CD4-positive, alpha-beta T cell treated with Interleukin-4 for 4 hours (primary cell): ENCODE data around the gene WDR45.
A peak's percentile ranks its signal among the peaks of the same experiment; 100 is the strongest.
"Not testable (repeated sequence)": the region's sequence is repeated elsewhere in the genome, so short reads cannot be mapped to it uniquely, and the experiment has no call there.

ENCODE experiments used
- DNase-seq: peaks from one replicate; pipeline ENCODE4 v3.0.0-alpha.2; 2020

WDR45 gene

GRCh38 chrX:49079489-49080428, at the start of gene WDR45:
WDR45 (minus strand) TSS chrX:49079887; CDS start chrX:49078095, 1,792 bp downstream.
- DNase-seq, result peak; percentile 81

- no peak for DNase-seq
Measured at GRCh38 chrX:49129427-49129826, 49.7 kb upstream of the WDR45 start.

GRCh38 chrX:49127742-49128258, 48.1 kb upstream of the WDR45 start:
- not testable (repeated sequence) for DNase-seq

- DNase-seq, result no peak
Measured at GRCh38 chrX:49122499-49122898, 42.8 kb upstream of the WDR45 start.

GRCh38 chrX:49120091-49120490, 40.4 kb upstream of the WDR45 start:
- DNase-seq, result no peak

- DNase-seq, result no peak
Measured at GRCh38 chrX:49117581-49117980, 37.9 kb upstream of the WDR45 start.

- no peak for DNase-seq
Measured at GRCh38 chrX:49116716-49117115, 37.0 kb upstream of the WDR45 start.

- DNase-seq, result no peak
Measured at GRCh38 chrX:49116076-49116475, 36.4 kb upstream of the WDR45 start.

- DNase-seq, result no peak
Measured at GRCh38 chrX:49111791-49112190, 32.1 kb upstream of the WDR45 start.

- DNase-seq, result no peak
Measured at GRCh38 chrX:49110417-49110816, 30.7 kb upstream of the WDR45 start.

- DNase-seq, result no peak
Measured at GRCh38 chrX:49108641-49109040, 29.0 kb upstream of the WDR45 start.

GRCh38 chrX:49106930-49107329, 27.2 kb upstream of the WDR45 start:
- DNase-seq, result no peak

GRCh38 chrX:49106296-49106695, 26.6 kb upstream of the WDR45 start:
- no peak for DNase-seq

- DNase-seq, result no peak
Measured at GRCh38 chrX:49103637-49104036, 23.9 kb upstream of the WDR45 start.

GRCh38 chrX:49102190-49102589, 22.5 kb upstream of the WDR45 start:
- no peak for DNase-seq

- no peak for DNase-seq
Measured at GRCh38 chrX:49101629-49101984, 21.9 kb upstream of the WDR45 start.

GRCh38 chrX:49100704-49101628, 21.3 kb upstream of the WDR45 start:
- peak; percentile 91 for DNase-seq

- no peak for DNase-seq
Measured at GRCh38 chrX:49096419-49096818, 16.7 kb upstream of the WDR45 start.

GRCh38 chrX:49089553-49089952, 9.9 kb upstream of the WDR45 start:
- DNase-seq, result no peak

GRCh38 chrX:49082271-49082871, 2.7 kb upstream of the WDR45 start:
- DNase-seq, result no peak

- DNase-seq, result no peak
Measured at GRCh38 chrX:49077941-49078340, 1.7 kb downstream of the WDR45 start.

GRCh38 chrX:49075347-49075746, 4.3 kb downstream of the WDR45 start:
- no peak for DNase-seq
